GM12872 (cell line): ENCODE results near the gene GAD1.

Experiments
- CTCF ChIP-seq: IDR thresholded peaks from 3 replicates; pipeline ENCODE4 v1.5.1; 2011; ENCODE audit warnings: low read depth, mild to moderate bottlenecking, low read length, moderate library complexity; ENCODE audit not compliant: insufficient read depth

The GAD1 gene

DNA sequence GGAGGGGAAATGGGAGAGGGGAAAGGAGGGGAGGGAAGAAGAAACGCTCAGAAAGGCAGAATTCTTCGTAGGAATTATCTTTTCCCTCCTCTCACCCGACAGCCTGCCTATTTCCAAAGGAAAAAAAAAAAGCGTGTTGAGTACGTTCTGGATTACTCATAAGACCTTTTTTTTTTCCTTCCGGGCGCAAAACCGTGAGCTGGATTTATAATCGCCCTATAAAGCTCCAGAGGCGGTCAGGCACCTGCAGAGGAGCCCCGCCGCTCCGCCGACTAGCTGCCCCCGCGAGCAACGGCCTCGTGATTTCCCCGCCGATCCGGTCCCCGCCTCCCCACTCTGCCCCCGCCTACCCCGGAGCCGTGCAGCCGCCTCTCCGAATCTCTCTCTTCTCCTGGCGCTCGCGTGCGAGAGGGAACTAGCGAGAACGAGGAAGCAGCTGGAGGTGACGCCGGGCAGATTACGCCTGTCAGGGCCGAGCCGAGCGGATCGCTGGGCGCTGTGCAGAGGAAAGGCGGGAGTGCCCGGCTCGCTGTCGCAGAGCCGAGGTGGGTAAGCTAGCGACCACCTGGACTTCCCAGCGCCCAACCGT is at the start of gene GAD1:
Gene GAD1 (plus strand): TSS at position 384 of the 589 bp plus-strand sequence. CDS start 1,705 bp downstream, outside the sequence.
- TF ChIP-seq CTCF: no peak

DNA sequence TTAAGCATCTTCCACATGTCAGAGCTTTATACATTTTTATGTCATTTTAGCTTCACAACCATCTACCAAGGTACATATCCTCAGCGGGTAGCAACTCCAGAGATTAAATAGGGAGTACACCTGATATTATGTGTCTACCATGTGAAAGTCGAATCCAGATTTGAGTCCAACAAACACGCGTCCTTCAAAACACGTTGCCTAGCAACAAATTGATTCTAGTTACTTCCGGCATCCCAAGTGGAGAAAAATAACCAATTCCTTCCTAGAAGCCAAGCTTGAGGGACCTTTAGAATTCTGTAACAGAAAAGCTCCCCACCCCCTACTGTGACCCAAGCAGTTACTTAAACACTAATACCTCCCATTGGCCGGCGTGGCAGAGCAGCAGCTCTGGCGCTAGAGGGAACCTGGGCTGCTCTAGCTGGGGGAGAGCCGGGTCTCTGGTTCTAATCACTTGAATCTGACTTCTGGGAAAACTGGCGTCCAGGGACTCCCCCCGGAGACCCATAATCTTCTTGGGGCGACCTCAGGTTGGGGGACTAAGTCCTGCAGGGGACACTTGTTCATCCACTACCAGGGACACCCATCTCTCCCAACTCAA is 46.6 kb upstream of the GAD1 start, which contains the start of gene ERICH2:
Gene ERICH2 (plus strand): TSS at position 371 of the 598 bp plus-strand sequence. CDS start 304 bp downstream, outside the sequence.
- TF ChIP-seq CTCF: peak; percentile 34; the same call in 1 of the 3 replicates

DNA sequence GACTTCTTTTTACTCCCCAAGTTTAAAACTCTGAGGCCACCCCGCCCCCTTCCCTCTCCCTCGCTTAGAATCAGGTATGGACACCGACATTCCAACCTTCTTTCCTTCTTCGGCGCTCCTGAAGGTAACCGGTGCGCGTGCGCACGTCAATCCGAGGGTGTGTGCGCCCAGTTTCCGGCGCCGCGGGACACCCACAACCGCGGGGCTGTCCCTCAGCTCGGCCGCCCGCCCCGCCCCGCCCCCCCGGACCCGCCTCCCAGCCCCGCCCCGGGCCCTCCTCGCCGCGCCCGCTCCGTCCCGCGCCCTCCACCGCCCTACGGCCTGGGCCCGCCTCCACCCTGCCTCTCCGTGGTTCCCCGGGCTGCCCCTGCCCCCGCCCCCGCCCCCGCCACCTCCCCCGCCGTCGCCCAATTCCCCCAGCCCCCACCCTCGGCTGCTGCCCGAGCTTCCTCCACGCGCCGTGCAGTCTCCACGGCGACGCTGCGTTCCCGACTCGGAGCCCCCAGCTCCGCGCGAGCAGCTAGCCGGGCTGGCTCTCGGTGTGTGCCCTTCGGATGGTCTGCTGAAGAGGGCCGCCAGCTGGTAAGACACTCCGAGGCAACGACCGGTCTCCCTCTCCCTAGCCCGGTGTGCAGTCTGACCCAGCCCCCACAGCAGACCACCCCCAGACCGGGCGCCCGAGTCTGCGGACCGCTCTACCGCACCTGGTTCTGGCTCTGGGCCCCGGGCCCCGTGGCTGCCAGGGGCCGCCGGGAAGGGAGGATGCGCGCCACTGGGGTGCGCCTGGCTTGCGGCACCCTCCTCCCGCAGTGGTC is 45.9 kb upstream of the GAD1 start:
- no peak for TF ChIP-seq CTCF

DNA sequence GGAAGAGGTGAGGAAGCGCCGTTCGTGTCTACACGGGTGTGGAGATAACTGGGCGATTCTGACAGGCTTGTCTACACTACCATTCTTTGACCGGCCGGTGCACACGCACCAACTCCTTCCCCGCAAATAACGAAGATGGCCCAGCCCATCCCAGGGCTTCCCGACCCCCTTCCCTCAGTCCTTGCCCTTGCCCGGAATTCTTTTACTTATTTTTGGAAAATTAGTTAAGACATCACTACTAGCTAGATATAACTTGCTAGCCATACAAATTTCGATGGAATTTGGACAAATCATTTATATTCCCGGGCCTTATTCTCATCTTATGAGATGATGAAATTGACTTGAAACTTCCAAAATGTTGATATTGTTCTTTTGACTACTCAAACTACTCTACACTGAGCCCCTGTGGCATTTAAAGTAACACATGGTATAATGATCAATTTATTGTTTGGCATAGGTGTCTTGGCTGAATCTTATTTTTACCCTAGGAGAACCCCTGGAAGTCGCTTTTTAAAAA is 45.2 kb upstream of the GAD1 start:
- TF ChIP-seq CTCF: no peak

DNA sequence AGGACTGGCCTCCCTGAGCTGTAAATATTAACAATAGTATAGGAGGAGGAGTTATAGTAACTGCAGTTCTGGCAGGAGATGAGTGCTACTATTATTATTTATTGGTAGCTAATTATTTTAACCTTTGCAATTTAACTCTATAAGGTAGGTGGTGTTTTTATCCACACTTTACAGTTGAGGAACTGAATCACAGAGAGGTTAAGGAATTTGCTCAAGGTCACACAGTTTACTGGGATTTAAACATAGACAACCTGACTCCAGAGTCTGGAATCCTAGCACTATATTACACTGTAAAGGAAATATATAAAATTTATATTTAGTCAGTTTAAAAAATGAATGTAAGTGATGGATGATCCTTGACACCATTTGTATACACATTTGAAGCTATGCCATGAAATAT is 44.4 kb upstream of the GAD1 start:
- TF ChIP-seq CTCF: no peak

GRCh38 chr2:170774074-170774473 is 42.6 kb upstream of the GAD1 start:
- no peak for TF ChIP-seq CTCF

GRCh38 chr2:170778900-170779299 is 37.8 kb upstream of the GAD1 start:
- no peak for TF ChIP-seq CTCF
